T-helper 2 cell treated with Interferon-gamma antibody and Interleukin-4, amounts not matched to agents 5 μg/mL and 100 μg/mL, for 36 hours (primary cell): Measurements from ENCODE around the gene GDPD4.

Source experiments
- DNase-seq: peaks from one replicate; pipeline ENCODE4 v3.0.0; 2021; ENCODE audit warnings: low spot score
- H3K27ac Mint-ChIP-seq: one replicate; pipeline ENCODE4 v1.8.0; 2021; ENCODE audit warnings: mild to moderate bottlenecking, mixed read lengths
- H3K27me3 Mint-ChIP-seq: one replicate; pipeline ENCODE4 v1.8.0; 2021; ENCODE audit warnings: low read depth, mixed read lengths
- H3K36me3 Mint-ChIP-seq: one replicate; pipeline ENCODE4 v1.8.0; 2021; ENCODE audit warnings: low read depth, mixed read lengths
- H3K4me1 Mint-ChIP-seq: one replicate; pipeline ENCODE4 v1.8.0; 2021; ENCODE audit warnings: low read depth, mixed read lengths
- H3K4me3 Mint-ChIP-seq: one replicate; pipeline ENCODE4 v1.8.0; 2022; ENCODE audit warnings: mild to moderate bottlenecking, moderate library complexity, mixed read lengths
- H3K9me3 Mint-ChIP-seq: one replicate; pipeline ENCODE4 v1.8.0; 2021; ENCODE audit warnings: mixed read lengths

GDPD4 gene

DNA sequence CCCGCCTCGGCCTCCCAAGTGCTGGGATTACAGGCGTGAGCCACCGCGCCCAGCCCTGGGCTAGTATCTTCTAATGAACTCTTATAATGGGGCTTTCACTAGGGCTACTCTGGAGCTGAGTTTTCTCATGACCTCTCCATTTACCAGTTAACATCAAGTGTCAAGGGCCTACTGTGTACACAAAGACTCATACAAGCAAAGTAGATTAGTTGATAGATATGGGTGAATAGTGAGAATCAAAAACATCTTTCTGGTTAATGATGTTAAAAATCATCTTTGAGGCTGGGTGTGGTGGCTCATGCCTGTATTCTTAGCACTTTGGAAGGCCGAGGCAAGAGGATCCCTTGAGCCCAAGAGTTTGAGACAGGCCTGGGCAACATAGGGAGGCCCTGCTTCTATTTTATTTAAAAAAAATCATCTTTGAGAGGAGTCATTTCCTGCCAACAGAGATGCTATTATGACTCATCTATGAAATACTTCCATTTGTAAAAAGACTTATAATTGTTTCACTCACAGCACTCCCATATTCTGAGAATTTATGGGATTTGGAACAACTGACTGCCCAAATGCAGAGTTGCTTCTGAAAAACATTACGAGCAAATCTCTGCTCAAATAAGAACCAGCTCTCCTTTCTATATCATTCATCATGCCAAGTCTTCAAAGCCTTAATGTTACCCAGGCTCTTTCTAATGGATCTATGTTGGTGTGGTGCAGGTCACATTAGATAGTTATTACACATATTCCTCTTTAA, 57.0 kb downstream of the GDPD4 start:
- no peak overlapping the region for H3K4me3 Mint-ChIP-seq
- no peaks in the 10 kb centered on the region for H3K36me3 Mint-ChIP-seq
- H3K27me3 Mint-ChIP-seq, result no peaks in the 10 kb centered on the region
- no peak for DNase-seq
- H3K4me1 Mint-ChIP-seq, result peaks cover 8% of the 10 kb centered on the region
- no peaks in the 10 kb centered on the region for H3K9me3 Mint-ChIP-seq
- H3K27ac Mint-ChIP-seq, result no peak overlapping the region

DNA sequence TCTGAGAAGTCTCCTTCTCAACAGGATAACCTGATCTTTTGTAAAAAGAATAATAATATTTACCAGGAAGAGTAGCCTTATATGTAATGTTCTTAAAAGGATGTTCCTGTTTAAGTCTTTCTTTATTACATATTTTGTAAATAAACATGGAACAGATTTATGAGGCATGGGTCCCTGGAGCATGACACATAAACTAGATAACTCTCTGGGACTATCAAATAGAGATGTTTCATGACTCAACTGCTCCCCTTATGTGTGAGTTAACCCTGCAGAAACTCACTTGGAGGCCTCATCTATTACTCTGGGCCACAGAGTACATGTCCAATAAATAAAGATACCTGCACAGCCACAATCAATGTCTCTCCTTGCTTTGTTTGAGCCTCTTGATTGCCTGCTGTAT, 64.6 kb downstream of the GDPD4 start:
- Mint-ChIP-seq H3K36me3 (no peaks in the 10 kb centered on the region), H3K27me3 (peaks cover 16% of the 10 kb centered on the region), H3K9me3 (no peaks in the 10 kb centered on the region), H3K27ac (no peak overlapping the region), H3K4me1 (no peaks in the 10 kb centered on the region), H3K4me3 (no peak overlapping the region)
- DNase-seq, result no peak

DNA sequence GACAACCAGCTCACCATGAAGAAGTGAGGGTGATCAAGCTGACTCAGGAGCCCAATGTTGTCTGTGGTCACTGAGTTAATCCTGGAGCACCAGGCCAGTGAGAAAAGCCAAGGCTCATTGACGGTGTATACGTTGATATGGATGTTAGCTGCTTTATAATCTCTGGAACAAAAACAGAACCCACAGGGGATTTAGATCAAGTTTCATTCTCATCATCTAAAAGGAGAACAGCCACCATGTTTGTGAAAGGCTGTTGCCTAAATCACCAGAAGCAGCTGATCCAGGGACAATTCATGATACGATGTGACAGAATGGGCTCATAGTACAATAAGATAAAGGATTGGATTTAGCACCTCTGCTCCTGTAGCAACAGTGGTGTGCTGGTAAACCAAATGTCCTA, 68.5 kb downstream of the GDPD4 start:
- DNase-seq, result no peak
- Mint-ChIP-seq H3K4me1 (no peaks in the 10 kb centered on the region), H3K9me3 (no peaks in the 10 kb centered on the region), H3K27me3 (peaks cover 19% of the 10 kb centered on the region), H3K4me3 (no peak overlapping the region), H3K36me3 (no peaks in the 10 kb centered on the region), H3K27ac (no peak overlapping the region)

DNA sequence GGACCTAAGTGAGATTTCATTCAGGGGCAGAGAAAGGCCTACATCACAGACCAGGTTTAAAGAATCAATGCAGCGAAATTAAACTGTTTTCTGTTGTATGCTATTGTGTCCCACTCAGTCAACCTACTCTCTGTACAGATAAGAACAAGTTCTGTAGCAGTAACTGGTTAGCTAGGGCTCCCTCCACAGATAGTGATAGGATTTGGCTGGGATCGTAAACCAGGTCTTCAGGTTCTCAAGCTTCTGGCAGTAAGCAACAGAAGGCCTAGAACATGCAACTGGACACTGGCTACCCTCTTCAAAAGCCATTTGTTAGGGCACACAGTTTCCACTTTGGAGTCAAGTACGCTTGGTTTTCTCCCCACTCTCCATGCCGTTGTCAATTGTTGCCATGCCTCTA, 69.2 kb downstream of the GDPD4 start:
- Mint-ChIP-seq H3K9me3 (no peaks in the 10 kb centered on the region), H3K36me3 (no peaks in the 10 kb centered on the region), H3K4me3 (no peak overlapping the region), H3K4me1 (no peaks in the 10 kb centered on the region), H3K27ac (no peak overlapping the region), H3K27me3 (peaks cover 18% of the 10 kb centered on the region)
- no peak for DNase-seq

DNA sequence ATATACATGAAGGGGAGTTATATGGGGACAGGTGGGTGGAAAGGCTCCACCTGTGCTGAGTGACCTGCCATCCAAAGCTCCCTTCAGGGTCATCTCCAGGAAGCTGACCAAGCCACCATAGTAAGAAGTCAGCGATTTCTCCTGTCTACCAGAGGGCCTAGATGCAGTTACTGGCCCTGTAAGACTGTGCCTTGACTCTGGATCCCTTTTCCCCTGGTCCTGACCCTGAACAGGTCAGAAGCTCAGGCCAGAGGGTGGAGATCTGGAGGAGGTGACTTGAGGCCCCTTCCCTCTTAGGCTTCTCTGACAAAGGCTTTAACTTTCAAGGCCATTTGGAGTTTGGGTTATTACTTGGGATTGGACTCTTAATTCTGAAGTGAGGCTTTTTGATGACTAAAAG, 69.7 kb downstream of the GDPD4 start:
- Mint-ChIP-seq H3K4me1 (no peaks in the 10 kb centered on the region), H3K4me3 (no peak overlapping the region), H3K27me3 (peaks cover 18% of the 10 kb centered on the region), H3K36me3 (no peaks in the 10 kb centered on the region), H3K9me3 (no peaks in the 10 kb centered on the region), H3K27ac (no peak overlapping the region)
- DNase-seq, result no peak

DNA sequence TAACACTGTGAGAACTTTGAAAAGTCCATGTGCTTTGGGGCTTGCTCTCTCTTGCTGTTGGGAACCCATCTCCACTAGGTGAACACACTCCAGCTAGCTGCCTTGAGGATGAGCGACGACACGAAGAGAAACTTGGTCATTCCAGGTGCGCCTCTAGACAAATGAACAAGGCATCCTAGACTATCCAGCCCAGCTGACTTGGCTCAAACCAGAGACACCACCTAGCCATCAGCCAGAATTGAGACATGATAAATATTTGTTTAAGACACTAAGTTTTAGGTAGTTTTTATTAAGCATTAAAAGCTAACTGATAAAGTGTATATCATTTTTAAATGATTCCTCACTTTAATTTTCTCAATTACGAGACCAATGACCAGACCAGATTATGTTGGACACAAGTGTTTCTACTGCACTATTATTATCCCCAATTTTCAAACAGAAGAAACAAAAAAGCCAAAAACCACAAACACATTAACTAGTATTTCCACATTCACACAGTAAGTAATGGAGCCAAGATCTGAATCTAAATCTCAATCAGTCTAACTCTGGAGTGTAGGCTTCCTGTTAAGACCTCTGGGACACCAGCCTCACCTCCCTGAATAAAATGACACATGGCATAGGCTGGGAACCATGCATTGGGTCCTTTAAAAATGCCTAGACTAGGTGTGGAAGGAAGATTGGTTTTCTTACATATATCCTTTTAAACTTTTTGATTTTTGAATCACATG, 70.4 kb downstream of the GDPD4 start:
- Mint-ChIP-seq H3K9me3 (no peaks in the 10 kb centered on the region), H3K36me3 (no peaks in the 10 kb centered on the region), H3K27me3 (peaks cover 18% of the 10 kb centered on the region), H3K27ac (no peak overlapping the region), H3K4me3 (no peak overlapping the region), H3K4me1 (no peaks in the 10 kb centered on the region)
- DNase-seq, result no peak

DNA sequence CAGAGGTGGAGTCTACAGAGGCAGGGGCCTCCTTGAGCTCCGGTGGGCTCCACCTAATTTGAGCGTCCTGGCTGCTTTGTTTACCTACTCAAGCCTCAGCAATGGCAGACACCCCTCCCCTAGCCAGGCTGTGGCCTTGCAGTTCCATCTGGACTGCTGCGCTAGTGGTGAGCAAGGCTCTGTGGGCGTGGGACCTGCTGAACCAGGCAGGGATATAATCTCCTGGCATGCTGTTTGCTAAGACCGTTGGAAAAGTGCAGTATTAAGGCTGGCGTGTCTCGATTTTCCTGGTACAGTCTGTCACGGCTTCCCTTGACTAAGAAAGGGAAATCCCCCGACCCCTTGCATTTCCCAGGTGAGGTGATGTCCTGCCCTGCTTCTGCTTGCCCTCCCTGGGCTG, 77.7 kb downstream of the GDPD4 start:
- Mint-ChIP-seq H3K9me3 (no peaks in the 10 kb centered on the region), H3K36me3 (no peaks in the 10 kb centered on the region), H3K4me1 (no peaks in the 10 kb centered on the region), H3K4me3 (no peak overlapping the region), H3K27ac (no peak overlapping the region), H3K27me3 (peaks cover 32% of the 10 kb centered on the region)
- DNase-seq, result no peak

DNA sequence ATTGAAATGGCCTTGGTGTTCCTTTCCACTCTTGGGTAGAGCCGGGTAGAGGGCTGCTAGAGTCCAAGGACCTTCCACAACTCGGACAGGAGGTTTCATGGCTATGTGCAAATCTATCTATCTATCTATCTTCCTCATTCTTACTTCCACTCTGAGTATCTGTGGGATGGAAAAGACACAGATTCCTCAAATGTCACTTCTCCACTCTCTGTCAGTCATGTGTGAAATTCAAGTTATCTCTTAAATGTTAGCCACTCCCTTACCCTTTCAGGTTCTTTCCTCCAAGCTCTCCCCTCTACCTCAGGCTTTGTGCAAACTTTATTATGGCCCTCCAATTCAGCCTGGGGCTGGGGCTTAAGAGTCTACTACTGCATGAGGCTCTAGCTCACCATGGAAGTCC, 84.3 kb downstream of the GDPD4 start:
- DNase-seq, result no peak
- Mint-ChIP-seq H3K36me3 (no peaks in the 10 kb centered on the region), H3K4me3 (no peak overlapping the region)

DNA sequence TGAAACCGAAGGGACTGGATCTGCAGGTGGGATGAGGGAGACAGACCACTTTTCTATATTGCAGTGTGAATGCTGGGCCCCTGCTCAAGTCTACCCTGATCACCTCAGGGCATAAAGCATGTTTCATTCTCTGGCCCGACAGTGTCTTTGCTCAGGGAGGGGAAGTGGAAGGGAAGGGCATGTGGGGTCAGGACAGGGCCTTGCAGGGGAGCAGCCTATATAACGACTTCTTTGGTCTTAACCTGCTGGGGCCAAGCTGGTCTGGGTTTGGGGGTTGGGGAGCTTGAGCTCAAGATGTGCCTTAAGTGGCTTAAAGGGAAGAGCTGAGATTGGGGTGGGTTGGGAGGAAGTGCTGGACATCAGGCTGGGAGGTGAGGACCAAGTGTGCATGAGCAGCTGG, 86.4 kb downstream of the GDPD4 start:
- Mint-ChIP-seq H3K36me3 (no peaks in the 10 kb centered on the region), H3K4me3 (no peak overlapping the region), H3K27me3 (peaks cover 9% of the 10 kb centered on the region), H3K4me1 (no peaks in the 10 kb centered on the region), H3K27ac (no peak overlapping the region), H3K9me3 (no peaks in the 10 kb centered on the region)
- DNase-seq, result no peak

More for the DNA sequence above, 84.3 kb downstream of the GDPD4 start:
- Mint-ChIP-seq H3K9me3 (no peaks in the 10 kb centered on the region), H3K27ac (no peak overlapping the region), H3K4me1 (no peaks in the 10 kb centered on the region), H3K27me3 (peaks cover 19% of the 10 kb centered on the region)

DNA sequence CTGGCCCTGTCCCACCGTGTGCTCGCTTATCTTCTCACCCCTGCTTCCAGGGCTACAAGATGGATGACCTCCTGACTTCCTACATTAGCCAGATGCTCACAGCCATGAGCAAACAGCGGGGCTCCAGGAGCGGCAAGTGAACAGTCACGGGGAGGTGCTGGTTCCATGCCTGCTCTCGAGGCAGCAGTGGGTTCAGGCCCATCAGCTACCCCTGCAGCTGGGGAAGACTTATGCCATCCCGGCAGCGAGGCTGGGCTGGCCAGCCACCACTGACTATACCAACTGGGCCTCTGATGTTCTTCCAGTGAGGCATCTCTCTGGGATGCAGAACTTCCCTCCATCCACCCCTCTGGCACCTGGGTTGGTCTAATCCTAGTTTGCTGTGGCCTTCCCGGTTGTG, 86.9 kb downstream of the GDPD4 start:
- H3K27me3 Mint-ChIP-seq, result peaks cover 3% of the 10 kb centered on the region
- H3K9me3 Mint-ChIP-seq, result no peaks in the 10 kb centered on the region
- no peaks in the 10 kb centered on the region for H3K36me3 Mint-ChIP-seq
- DNase-seq, result no peak
- H3K27ac Mint-ChIP-seq, result no peak overlapping the region
- H3K4me3 Mint-ChIP-seq, result no peak overlapping the region
- H3K4me1 Mint-ChIP-seq, result no peaks in the 10 kb centered on the region

DNA sequence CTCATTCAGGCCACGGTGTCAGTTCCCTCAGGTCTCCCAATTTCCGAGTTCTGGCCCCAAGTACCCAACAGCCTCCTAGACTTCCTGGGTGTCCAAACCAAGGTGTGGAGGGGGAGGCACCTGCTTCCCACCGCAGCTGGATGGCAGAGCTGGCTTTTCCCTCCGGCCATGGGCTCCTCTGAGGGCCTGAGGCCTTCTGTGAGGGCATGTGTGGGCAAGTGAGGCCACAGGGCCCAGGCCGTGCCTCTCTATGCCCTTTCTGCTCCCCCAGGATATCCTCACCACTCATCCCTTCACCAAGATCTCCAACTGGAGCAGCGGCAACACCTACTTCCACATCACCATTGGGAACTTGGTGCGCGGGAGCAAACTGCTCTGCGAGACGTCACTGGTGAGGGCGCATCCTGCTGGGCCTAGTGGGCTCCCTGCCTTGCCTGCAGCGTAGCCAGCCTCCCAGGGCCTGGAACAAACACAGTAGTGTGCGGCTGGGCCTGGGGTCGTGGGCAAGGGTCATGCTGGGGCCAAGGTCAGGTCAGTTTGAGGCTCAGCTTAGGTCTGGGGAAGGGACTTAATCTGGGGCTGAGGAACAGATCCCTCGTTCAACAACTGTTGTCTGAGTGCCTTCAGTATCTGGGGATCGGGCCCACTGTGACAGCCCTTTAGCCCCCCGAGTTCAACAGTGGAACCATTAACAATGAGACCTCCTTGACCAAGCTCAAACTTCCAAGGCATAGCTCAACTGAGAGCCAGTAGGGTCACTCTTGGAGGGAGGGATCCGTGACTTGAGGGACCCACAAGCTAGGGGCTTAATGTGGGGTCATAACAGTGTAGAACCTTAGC, 87.7 kb downstream of the GDPD4 start:
- H3K4me1 Mint-ChIP-seq, result no peaks in the 10 kb centered on the region
- no peaks in the 10 kb centered on the region for H3K27me3 Mint-ChIP-seq
- no peak overlapping the region for H3K27ac Mint-ChIP-seq
- no peak for DNase-seq
- H3K4me3 Mint-ChIP-seq, result no peak overlapping the region
- no peaks in the 10 kb centered on the region for H3K9me3 Mint-ChIP-seq
- no peaks in the 10 kb centered on the region for H3K36me3 Mint-ChIP-seq

DNA sequence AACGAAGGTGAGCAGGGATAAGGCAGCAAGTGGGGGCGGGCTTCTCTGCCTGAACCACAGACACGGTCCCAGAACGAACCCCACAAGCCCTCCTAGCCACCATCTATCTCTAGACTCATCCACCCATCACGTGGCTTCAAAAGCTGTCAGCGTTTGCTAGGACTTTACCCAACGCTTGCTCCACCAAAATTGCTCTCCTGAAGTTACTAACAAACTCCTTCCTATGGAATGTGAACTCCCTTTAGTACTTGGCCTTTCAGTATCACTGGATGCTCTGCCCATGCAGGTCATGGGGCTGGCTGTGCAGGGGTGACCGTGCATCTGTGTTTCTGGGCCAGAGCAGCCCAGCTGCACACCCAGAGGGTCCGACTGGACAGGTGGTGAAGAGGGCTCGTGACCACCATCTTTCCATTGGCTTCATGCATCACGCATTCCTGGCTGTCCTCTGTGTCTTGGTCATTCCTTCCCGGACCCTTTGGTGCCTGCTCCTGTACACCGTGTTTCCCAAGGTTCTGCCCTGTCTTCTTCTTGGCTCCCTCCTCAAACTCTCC, 88.4 kb downstream of the GDPD4 start:
- H3K36me3 Mint-ChIP-seq, result no peaks in the 10 kb centered on the region
- H3K9me3 Mint-ChIP-seq, result no peaks in the 10 kb centered on the region
- no peak overlapping the region for H3K27ac Mint-ChIP-seq
- no peaks in the 10 kb centered on the region for H3K4me1 Mint-ChIP-seq
- no peak overlapping the region for H3K4me3 Mint-ChIP-seq
- DNase-seq, result no peak
- H3K27me3 Mint-ChIP-seq, result no peaks in the 10 kb centered on the region

DNA sequence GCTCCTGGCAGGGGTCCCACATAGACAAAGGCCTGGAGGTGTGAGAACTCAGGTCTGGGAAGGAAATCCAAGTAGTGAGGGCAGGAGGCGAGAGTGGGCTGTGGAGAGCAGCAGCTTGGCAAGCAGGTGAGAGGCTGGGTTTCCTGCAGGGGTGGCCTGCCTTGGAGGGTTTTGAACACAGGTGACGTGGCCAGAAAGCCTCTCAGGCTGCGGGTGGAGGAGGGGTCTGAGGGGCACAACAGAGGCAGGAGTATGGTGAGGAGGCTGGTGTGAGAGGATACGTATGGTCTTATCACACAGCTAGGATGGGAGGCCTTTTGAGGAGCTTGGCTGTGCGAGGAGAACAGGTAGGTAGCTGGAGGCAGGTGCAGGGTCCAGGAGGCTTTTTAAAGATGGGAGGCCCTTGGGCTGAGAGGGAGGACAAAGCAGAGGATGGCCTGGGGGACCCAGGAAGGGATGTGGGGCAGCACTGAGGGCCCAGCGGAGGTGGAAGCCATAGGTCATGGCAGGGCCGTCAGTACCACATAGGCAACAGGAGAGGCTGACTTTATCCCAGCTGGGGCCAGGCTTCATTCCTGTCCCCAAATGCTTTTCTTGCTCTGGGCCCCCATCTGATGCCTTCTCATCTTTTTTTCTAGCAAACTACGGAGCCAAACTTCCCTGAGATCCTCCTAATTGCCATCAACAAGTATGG, 89.0 kb downstream of the GDPD4 start:
- Mint-ChIP-seq H3K4me3 (no peak overlapping the region), H3K36me3 (no peaks in the 10 kb centered on the region), H3K9me3 (no peaks in the 10 kb centered on the region), H3K4me1 (no peaks in the 10 kb centered on the region), H3K27me3 (no peaks in the 10 kb centered on the region), H3K27ac (no peak overlapping the region)
- DNase-seq, result no peak
